ENCODE results near the gene NQO2. TPM values are rescaled to one million over a fixed set of nuclear protein-coding genes. Genes with fewer than 3 reads are reported as not detected.

The NQO2 gene
- total and polyA plus RNA-seq, 2 of the 13 experiments (the other 11 are each of a cell fraction or from before 2014, with no cell fraction given): 32.2 to 56.5 TPM

DNA sequence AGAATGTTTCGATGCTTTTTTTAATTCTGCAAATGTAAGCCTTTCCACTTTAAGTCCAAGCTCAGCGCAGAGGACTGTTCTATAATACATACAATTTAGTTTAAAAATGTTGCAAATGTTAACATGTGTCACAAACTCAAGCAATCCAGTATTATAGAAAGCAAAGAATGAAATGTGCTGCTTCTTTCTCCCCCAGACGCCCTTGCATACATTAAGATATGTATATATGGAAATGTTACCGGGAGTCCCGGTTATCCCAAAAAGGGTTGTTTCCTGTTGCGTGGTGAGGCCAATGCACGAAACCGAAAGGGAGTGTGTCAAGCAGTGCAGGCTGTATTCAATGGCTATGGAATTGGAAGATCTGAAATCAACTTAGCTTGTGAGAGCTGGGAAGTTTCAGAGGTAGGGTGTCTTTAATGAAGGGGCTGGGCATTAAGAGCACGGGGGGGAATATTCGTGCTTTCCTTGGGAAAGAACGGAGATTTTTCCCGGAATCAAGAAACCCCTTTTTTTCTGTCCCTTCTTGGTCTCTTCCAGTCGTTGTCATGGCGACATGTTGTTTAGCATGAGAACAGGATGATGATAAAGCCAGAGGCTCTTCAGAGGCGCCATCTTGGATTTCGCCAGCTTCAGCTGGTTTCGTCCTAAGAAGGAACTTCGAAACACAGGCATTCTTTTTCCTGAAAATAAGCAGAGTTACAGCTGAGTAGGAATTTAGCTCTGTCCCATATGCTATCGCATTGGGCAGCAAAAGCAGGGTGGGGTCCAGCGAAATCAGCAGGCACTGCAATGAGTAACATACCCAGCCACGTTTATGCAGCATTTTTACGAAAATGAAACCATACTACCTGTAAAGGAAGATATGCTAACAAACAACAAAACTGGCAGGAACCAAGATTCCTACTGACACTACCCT lies 10.1 kb upstream of the NQO2 start (continued):
- TF ChIP-seq MYNN (CRISPR knock-in tag; IDR thresholded peaks at IDR 0.05; ENCODE audit: low read depth) (peak; percentile 84; the same call in 1 of the 2 replicates), SIN3A (IDR thresholded peaks at IDR 0.05; ENCODE audit: borderline replicate concordance, low read depth, low read length) (peak; percentile 98), KMT2B (CRISPR knock-in tag; IDR thresholded peaks at IDR 0.05) (peak; percentile 82; the same call in 1 of the 2 replicates), BRD4 (CRISPR knock-in tag; IDR thresholded peaks at IDR 0.05) (peak; percentile 90; the same call in 1 of the 2 replicates), ZNF598 (CRISPR knock-in tag; IDR thresholded peaks at IDR 0.05; ENCODE audit: borderline replicate concordance) (no peak), PITX1 (CRISPR knock-in tag; IDR thresholded peaks at IDR 0.05) (peak; percentile 20; the same call in 1 of the 2 replicates), ZNF780A (CRISPR knock-in tag; IDR thresholded peaks at IDR 0.05) (no peak), MTF1 (CRISPR knock-in tag; IDR thresholded peaks at IDR 0.05) (no peak), MAFK (conservative IDR thresholded peaks at IDR 0.05 in 1 of 2, IDR thresholded peaks at IDR 0.05 in 1 of 2; ENCODE audit: low read length in 2 of 2) (peak in 1 of 2 experiments; percentile 5; a peak in 1 of 4 replicates), MAZ (IDR thresholded peaks at IDR 0.05; ENCODE audit: borderline replicate concordance, low read depth, low read length) (peak; percentile 37; the same call in 1 of the 2 replicates), MAZ (CRISPR knock-in tag; IDR thresholded peaks at IDR 0.05; ENCODE audit: low read depth) (no peak), HNRNPK (IDR thresholded peaks at IDR 0.05; ENCODE audit: low read depth, low read length, poor library complexity, severe bottlenecking) (no peak), RFXAP (CRISPR knock-in tag; IDR thresholded peaks at IDR 0.05; ENCODE audit: borderline replicate concordance) (no peak), NPAS2 (CRISPR knock-in tag; IDR thresholded peaks at IDR 0.05; ENCODE audit: borderline replicate concordance) (no peak), ZNF160 (CRISPR knock-in tag; IDR thresholded peaks at IDR 0.05) (no peak), HCFC1 (IDR thresholded peaks at IDR 0.05; ENCODE audit: low read depth, low read length) (no peak), ZFP90 (CRISPR knock-in tag; IDR thresholded peaks at IDR 0.05; ENCODE audit: borderline replicate concordance) (no peak), AKAP8 (CRISPR knock-in tag; IDR thresholded peaks at IDR 0.05) (no peak), GTF2F1 (IDR thresholded peaks at IDR 0.05; ENCODE audit: low read length) (peak; percentile 96)
- TF ChIP-seq, protein P1, sequence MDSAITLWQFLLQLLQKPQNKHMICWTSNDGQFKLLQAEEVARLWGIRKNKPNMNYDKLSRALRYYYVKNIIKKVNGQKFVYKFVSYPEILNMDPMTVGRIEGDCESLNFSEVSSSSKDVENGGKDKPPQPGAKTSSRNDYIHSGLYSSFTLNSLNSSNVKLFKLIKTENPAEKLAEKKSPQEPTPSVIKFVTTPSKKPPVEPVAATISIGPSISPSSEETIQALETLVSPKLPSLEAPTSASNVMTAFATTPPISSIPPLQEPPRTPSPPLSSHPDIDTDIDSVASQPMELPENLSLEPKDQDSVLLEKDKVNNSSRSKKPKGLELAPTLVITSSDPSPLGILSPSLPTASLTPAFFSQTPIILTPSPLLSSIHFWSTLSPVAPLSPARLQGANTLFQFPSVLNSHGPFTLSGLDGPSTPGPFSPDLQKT (CRISPR knock-in tag; IDR thresholded peaks at IDR 0.05; ENCODE audit: borderline replicate concordance): peak; percentile 99; the same call in 1 of the 2 replicates
- TF ChIP-seq, protein P2, sequence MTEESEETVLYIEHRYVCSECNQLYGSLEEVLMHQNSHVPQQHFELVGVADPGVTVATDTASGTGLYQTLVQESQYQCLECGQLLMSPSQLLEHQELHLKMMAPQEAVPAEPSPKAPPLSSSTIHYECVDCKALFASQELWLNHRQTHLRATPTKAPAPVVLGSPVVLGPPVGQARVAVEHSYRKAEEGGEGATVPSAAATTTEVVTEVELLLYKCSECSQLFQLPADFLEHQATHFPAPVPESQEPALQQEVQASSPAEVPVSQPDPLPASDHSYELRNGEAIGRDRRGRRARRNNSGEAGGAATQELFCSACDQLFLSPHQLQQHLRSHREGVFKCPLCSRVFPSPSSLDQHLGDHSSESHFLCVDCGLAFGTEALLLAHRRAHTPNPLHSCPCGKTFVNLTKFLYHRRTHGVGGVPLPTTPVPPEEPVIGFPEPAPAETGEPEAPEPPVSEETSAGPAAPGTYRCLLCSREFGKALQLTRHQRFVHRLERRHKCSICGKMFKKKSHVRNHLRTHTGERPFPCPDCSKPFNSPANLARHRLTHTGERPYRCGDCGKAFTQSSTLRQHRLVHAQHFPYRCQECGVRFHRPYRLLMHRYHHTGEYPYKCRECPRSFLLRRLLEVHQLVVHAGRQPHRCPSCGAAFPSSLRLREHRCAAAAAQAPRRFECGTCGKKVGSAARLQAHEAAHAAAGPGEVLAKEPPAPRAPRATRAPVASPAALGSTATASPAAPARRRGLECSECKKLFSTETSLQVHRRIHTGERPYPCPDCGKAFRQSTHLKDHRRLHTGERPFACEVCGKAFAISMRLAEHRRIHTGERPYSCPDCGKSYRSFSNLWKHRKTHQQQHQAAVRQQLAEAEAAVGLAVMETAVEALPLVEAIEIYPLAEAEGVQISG (CRISPR knock-in tag; IDR thresholded peaks at IDR 0.05): peak; percentile 68; the same call in 1 of the 2 replicates
